GM06990 (cell line): ENCODE measurements around the gene ATG9B.
"Not testable (repeated sequence)": the region's sequence is repeated elsewhere in the genome, so short reads cannot be mapped to it uniquely, and the experiment has no call there.

Source experiments
- DNase-seq: peaks from one replicate; pipeline ENCODE4 v3.0.0-alpha.2; 2011; ENCODE audit not compliant: insufficient read length; ENCODE audit errors: extremely low read depth
- H3K27me3 ChIP-seq: replicated peaks from 2 replicates; pipeline ENCODE4 v1.6.0; 2011; ENCODE audit warnings: low read length; ENCODE audit not compliant: control insufficient read depth, insufficient read depth
- H3K36me3 ChIP-seq: 2 replicates; pipeline ENCODE4 v1.5.1; 2011; ENCODE audit warnings: low read length; ENCODE audit not compliant: control insufficient read depth, insufficient read depth
- H3K4me3 ChIP-seq: replicated peaks from 2 replicates; pipeline ENCODE4 v1.5.1; 2011; ENCODE audit warnings: low read depth, mild to moderate bottlenecking, control low read depth, low read length
- TF ChIP-seq, protein P1 (sequence below): IDR thresholded peaks from 2 replicates; pipeline ENCODE4 v1.5.1; 2011; ENCODE audit warnings: low read length, control low read depth, mild to moderate bottlenecking, inconsistent platforms; ENCODE audit not compliant: insufficient read depth, poor library complexity, severe bottlenecking

The ATG9B gene

DNA sequence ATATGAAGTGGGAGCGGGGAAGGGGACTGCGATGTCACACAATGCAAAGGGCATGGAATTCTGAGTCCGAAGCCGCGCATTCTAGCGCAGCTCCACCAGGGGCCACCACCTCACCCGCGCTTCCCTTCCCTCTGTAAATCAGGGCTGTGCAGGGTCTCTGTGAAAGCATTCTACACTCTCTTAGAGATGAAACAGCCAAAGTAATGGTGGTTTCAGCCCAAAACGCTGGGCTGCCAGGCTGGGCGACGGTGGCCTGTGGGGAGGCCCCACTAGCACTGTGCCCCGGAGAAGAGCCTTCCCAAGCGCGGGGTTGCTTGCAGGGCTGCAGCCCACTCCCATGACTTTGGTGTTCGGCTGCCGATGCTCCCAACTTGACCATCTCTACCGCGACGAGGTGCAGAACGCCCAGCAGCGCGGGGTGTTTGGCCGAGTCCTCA, 11.4 kb downstream of the ATG9B start:
- TF ChIP-seq, protein P1, sequence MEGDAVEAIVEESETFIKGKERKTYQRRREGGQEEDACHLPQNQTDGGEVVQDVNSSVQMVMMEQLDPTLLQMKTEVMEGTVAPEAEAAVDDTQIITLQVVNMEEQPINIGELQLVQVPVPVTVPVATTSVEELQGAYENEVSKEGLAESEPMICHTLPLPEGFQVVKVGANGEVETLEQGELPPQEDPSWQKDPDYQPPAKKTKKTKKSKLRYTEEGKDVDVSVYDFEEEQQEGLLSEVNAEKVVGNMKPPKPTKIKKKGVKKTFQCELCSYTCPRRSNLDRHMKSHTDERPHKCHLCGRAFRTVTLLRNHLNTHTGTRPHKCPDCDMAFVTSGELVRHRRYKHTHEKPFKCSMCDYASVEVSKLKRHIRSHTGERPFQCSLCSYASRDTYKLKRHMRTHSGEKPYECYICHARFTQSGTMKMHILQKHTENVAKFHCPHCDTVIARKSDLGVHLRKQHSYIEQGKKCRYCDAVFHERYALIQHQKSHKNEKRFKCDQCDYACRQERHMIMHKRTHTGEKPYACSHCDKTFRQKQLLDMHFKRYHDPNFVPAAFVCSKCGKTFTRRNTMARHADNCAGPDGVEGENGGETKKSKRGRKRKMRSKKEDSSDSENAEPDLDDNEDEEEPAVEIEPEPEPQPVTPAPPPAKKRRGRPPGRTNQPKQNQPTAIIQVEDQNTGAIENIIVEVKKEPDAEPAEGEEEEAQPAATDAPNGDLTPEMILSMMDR = peak; percentile 31
- Histone ChIP-seq H3K36me3 (no peaks in the 10 kb centered on the region), H3K27me3 (no peaks in the 10 kb centered on the region; the same call in 1 of the 2 replicates), H3K4me3 (no peak overlapping the region)
- DNase-seq = no peak

DNA sequence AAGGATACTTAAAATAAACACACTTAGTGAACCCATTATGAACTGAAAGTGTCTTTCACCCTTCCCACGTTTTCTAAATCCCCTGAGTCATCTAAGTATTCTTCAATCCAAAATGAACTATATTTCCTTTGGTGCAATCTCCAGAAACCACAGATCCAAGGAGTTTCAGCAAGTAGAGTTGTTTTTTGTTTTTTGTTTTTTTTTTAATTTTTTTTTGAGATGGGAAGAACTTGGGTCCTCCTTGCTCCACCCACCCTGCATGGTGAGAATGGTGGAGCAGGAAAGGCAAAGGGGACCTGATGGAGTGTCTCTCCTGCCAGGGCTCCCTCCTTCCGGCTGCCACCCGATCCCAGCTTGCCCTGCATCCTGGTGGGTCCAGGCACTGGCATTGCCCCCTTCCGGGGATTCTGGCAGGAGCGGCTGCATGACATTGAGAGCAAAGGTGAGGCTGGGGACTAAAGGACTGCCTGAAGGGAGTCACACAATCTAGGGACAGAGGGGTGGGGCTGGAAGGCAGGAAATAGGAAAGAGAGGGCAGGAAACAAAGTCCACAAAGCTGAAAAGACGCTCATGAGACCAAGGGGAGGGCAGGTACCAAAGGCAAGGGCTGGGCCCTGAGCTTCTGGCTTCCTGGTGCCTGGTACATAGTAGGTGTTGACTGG, 12.1 kb downstream of the ATG9B start:
- TF ChIP-seq, protein P1 = no peak
- DNase-seq = no peak
- Histone ChIP-seq H3K27me3 (no peaks in the 10 kb centered on the region; the same call in 1 of the 2 replicates), H3K4me3 (no peak overlapping the region), H3K36me3 (no peaks in the 10 kb centered on the region)

DNA sequence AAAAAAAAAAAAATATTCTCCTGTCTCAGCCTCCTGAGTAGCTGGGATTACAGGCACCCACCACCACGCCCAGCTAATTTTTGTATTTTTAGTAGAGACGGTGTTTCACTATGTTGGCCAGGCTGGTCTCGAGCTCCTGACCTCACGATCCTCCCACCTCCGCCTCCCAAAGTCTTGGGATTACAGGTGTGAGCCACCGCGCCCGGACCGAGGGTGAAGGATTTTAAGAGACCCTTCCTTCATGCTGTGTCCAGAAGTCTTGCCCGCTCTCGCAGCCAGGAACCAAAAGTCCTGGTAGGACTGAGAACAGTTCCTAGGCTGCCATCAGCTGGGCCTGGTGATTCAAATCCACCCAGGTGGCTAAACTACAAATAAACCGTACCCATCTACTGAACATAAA, 12.7 kb downstream of the ATG9B start:
- not testable (repeated sequence) for H3K27me3 ChIP-seq, H3K36me3 ChIP-seq, DNase-seq, H3K4me3 ChIP-seq

GRCh38 chr7:151011097-151011409, 13.2 kb downstream of the ATG9B start:
- Histone ChIP-seq H3K36me3 (no peaks in the 10 kb centered on the region), H3K4me3 (no peak overlapping the region), H3K27me3 (no peaks in the 10 kb centered on the region; the same call in 1 of the 2 replicates)
- DNase-seq = no peak
- TF ChIP-seq, protein P1 = no peak

GRCh38 chr7:151010307-151011096, 13.8 kb downstream of the ATG9B start:
- H3K27me3 ChIP-seq = no peaks in the 10 kb centered on the region; the same call in 1 of the 2 replicates
- H3K4me3 ChIP-seq = no peak overlapping the region
- no peaks in the 10 kb centered on the region for H3K36me3 ChIP-seq
- no peak for DNase-seq
- TF ChIP-seq, protein P1 = no peak

DNA sequence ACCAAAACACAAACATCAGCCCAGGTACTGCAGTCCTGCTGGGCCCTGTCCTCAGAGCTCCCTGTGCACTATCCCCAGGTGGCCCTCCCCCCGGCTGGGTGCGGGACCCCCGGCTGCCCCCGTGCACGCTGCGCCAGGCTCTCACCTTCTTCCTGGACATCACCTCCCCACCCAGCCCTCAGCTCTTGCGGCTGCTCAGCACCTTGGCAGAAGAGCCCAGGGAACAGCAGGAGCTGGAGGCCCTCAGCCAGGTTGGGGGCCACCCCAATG, 14.3 kb downstream of the ATG9B start:
- no peak overlapping the region for H3K4me3 ChIP-seq
- TF ChIP-seq, protein P1 = no peak
- no peaks in the 10 kb centered on the region for H3K36me3 ChIP-seq
- H3K27me3 ChIP-seq = no peaks in the 10 kb centered on the region; the same call in 1 of the 2 replicates
- no peak for DNase-seq
